Measurements from ENCODE around the gene VASP. TPM values are rescaled to one million over a fixed set of nuclear protein-coding genes. Genes with fewer than 3 reads are reported as not detected.

The VASP gene
- total RNA-seq, 1 donor, result 71.3 TPM

- H3K27me3 ChIP-seq (ENCODE audit: insufficient read depth, low read length), result no peaks in the 10 kb centered on the region
- H2AFZ ChIP-seq (ENCODE audit: low read length), result no peak overlapping the region
- DNase-seq (ENCODE audit: insufficient read length, low spot score, missing footprints), result no peak
- peaks cover 41% of the 10 kb centered on the region for H3K79me2 ChIP-seq (ENCODE audit: insufficient read depth, low read length)
- no peaks in the 10 kb centered on the region for H3K9me3 ChIP-seq (ENCODE audit: low read depth, low read length)
- peaks cover 12% of the 10 kb centered on the region for H4K20me1 ChIP-seq (ENCODE audit: insufficient read depth, low read length)
- TF ChIP-seq CTCF (IDR thresholded peaks at IDR 0.05; ENCODE audit: extremely low read depth, low read depth, low read length), result no peak
- H3K4me2 ChIP-seq (ENCODE audit: insufficient read depth, low read length), result no peak overlapping the region
- no peaks in the 10 kb centered on the region for H3K36me3 ChIP-seq (ENCODE audit: insufficient read depth, low read length)
- H3K4me3 ChIP-seq (ENCODE audit: insufficient read depth, low read length), result no peak overlapping the region
- H3K27ac ChIP-seq (ENCODE audit: low read depth, low read length), result no peak overlapping the region
- H3K4me1 ChIP-seq (ENCODE audit: insufficient read depth, low read length), result peaks cover 12% of the 10 kb centered on the region
Observed at GRCh38 chr19:45571457-45572220, 64.4 kb downstream of the VASP start.

GRCh38 chr19:45574526-45574925 is 67.2 kb downstream of the VASP start:
- peaks cover 17% of the 10 kb centered on the region for H3K4me1 ChIP-seq (ENCODE audit: insufficient read depth, low read length)
- no peaks in the 10 kb centered on the region for H4K20me1 ChIP-seq (ENCODE audit: insufficient read depth, low read length)
- no peak for DNase-seq (ENCODE audit: insufficient read length, low spot score, missing footprints)
- H3K79me2 ChIP-seq (ENCODE audit: insufficient read depth, low read length), result peaks cover 30% of the 10 kb centered on the region
- no peaks in the 10 kb centered on the region for H3K27me3 ChIP-seq (ENCODE audit: insufficient read depth, low read length)
- H3K27ac ChIP-seq (ENCODE audit: low read depth, low read length), result no peak overlapping the region
- no peak overlapping the region for H3K4me2 ChIP-seq (ENCODE audit: insufficient read depth, low read length)
- H2AFZ ChIP-seq (ENCODE audit: low read length), result no peak overlapping the region
- no peaks in the 10 kb centered on the region for H3K9me3 ChIP-seq (ENCODE audit: low read depth, low read length)
- no peak overlapping the region for H3K4me3 ChIP-seq (ENCODE audit: insufficient read depth, low read length)
- H3K36me3 ChIP-seq (ENCODE audit: insufficient read depth, low read length), result no peaks in the 10 kb centered on the region
- TF ChIP-seq CTCF (IDR thresholded peaks at IDR 0.05; ENCODE audit: extremely low read depth, low read depth, low read length), result no peak

- H3K4me2 ChIP-seq (ENCODE audit: insufficient read depth, low read length), result no peak overlapping the region
- TF ChIP-seq CTCF (IDR thresholded peaks at IDR 0.05; ENCODE audit: extremely low read depth, low read depth, low read length), result no peak
- no peaks in the 10 kb centered on the region for H3K36me3 ChIP-seq (ENCODE audit: insufficient read depth, low read length)
- H3K79me2 ChIP-seq (ENCODE audit: insufficient read depth, low read length), result peaks cover 31% of the 10 kb centered on the region
- H3K27ac ChIP-seq (ENCODE audit: low read depth, low read length), result no peak overlapping the region
- no peaks in the 10 kb centered on the region for H4K20me1 ChIP-seq (ENCODE audit: insufficient read depth, low read length)
- H3K4me1 ChIP-seq (ENCODE audit: insufficient read depth, low read length), result peaks cover 17% of the 10 kb centered on the region
- no peak overlapping the region for H2AFZ ChIP-seq (ENCODE audit: low read length)
- no peak overlapping the region for H3K4me3 ChIP-seq (ENCODE audit: insufficient read depth, low read length)
- H3K27me3 ChIP-seq (ENCODE audit: insufficient read depth, low read length), result no peaks in the 10 kb centered on the region
- no peaks in the 10 kb centered on the region for H3K9me3 ChIP-seq (ENCODE audit: low read depth, low read length)
- DNase-seq (ENCODE audit: insufficient read length, low spot score, missing footprints), result no peak
Observed at GRCh38 chr19:45575216-45575615, 67.9 kb downstream of the VASP start.

Other genes starting within 250 kb of the VASP start
- gene CKM, start 184.6 kb upstream of the VASP start, total RNA-seq, result under 0.01 and 0.36 TPM in 2 replicates
- 0.29 and 0.72 TPM in 2 replicates for gene KLC3, start 166.7 kb upstream of the VASP start, total RNA-seq
- gene ERCC2, start 136.9 kb upstream of the VASP start, total RNA-seq, result 47.4 and 52.5 TPM in 2 replicates
- 6.9 and 8.5 TPM in 2 replicates for gene PPP1R13L, start 102.4 kb upstream of the VASP start, total RNA-seq
- gene POLR1G, start 100.8 kb upstream of the VASP start, total RNA-seq, result 10.5 and 10.6 TPM in 2 replicates
- 88.4 and 96.3 TPM in 2 replicates for gene ERCC1, start 83.6 kb upstream of the VASP start, total RNA-seq
- gene FOSB, start 39.5 kb upstream of the VASP start, total RNA-seq, result 3.3 and 3.8 TPM in 2 replicates
- 6.2 TPM in 2 replicates for gene RTN2, start 10.4 kb upstream of the VASP start, total RNA-seq
- gene PPM1N, start 9.0 kb upstream of the VASP start, total RNA-seq, result 0.29 and 0.36 TPM in 2 replicates
- gene OPA3, start 77.3 kb downstream of the VASP start, total RNA-seq, result 7.1 and 7.6 TPM in 2 replicates
- gene GPR4, start 94.7 kb downstream of the VASP start, total RNA-seq, result not detected in 2 replicates
- gene EML2, start 131.9 kb downstream of the VASP start, total RNA-seq, result 10.1 and 11.8 TPM in 2 replicates
- under 0.01 and 0.88 TPM in 2 replicates for gene GIPR, start 160.7 kb downstream of the VASP start, total RNA-seq
- gene SNRPD2, start 184.5 kb downstream of the VASP start, total RNA-seq, result 139 and 155 TPM in 2 replicates
- 15.6 and 16.5 TPM in 2 replicates for gene QPCTL, start 185.2 kb downstream of the VASP start, total RNA-seq
- gene FBXO46, start 223.4 kb downstream of the VASP start, total RNA-seq, result 8.0 and 9.0 TPM in 2 replicates
- not detected in 2 replicates for gene MEIOSIN, start 226.0 kb downstream of the VASP start, total RNA-seq